Type B pancreatic cell (in vitro differentiated cells): Measurements from ENCODE around the gene MED27. TPM values are rescaled to one million over a fixed set of nuclear protein-coding genes. Genes with fewer than 3 reads are reported as not detected.

ENCODE experiments used
- DNase-seq: peaks from one replicate; pipeline ENCODE4 v3.0.0; 2021; ENCODE audit warnings: mixed read lengths; ENCODE audit not compliant: unreplicated experiment; ENCODE audit errors: extremely low spot score
- H3K27ac Mint-ChIP-seq: 2 replicates; pipeline ENCODE4 v1.8.0; 2021; ENCODE audit warnings: mild to moderate bottlenecking, mixed read lengths
- H3K27me3 Mint-ChIP-seq: 2 replicates; pipeline ENCODE4 v1.8.0; 2021; ENCODE audit warnings: mixed read lengths
- H3K36me3 Mint-ChIP-seq: 2 replicates; pipeline ENCODE4 v1.8.0; 2021; ENCODE audit warnings: mixed read lengths
- H3K4me1 Mint-ChIP-seq: one replicate; pipeline ENCODE4 v1.8.0; 2021; ENCODE audit warnings: mixed read lengths; ENCODE audit not compliant: unreplicated experiment
- H3K4me3 Mint-ChIP-seq: 2 replicates; pipeline ENCODE4 v1.8.0; 2021; ENCODE audit warnings: mild to moderate bottlenecking, mixed read lengths
- H3K9me3 Mint-ChIP-seq: 2 replicates; pipeline ENCODE4 v1.8.0; 2021; ENCODE audit warnings: mixed read lengths
- total RNA-seq: library from RNA; stranded (reverse); gene quantifications from 2 replicates; pipeline ENCODE4 v1.2.1, GENCODE V29; 2021; ENCODE audit warnings: low replicate concordance
- TF ChIP-seq, protein P1 (sequence below): fragments of 200-600 bp; sonication (generic); conservative IDR thresholded peaks from 2 replicates; pipeline ENCODE4 v1.5.0; 2021; ENCODE audit warnings: antibody characterized with exemption, mild to moderate bottlenecking

MED27 gene
- total RNA-seq, 1 donor from 2014 or later: 21.7 TPM

DNA sequence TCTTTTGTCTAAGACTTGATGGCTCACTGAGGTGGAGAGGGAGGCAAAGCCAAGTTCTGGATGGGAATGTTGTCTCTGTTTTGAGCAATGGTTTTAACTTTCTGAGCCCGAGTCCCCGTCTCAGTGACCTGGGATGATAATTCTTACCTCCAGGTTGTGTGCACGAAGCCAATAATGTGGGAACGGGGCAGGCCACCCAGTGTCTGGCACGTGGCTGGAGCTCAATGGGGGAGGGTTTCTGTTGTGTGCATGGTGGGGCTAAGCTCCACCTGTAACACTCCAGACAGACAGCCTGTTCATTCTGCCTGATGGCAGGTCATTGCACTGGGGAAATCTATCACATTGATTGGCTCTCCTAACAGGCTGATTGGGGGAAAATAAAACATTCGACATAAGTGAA is 45.1 kb upstream of the MED27 start:
- Mint-ChIP-seq H3K4me1 (no peaks in the 10 kb centered on the region), H3K4me3 (no peak overlapping the region), H3K36me3 (no peaks in the 10 kb centered on the region), H3K27ac (no peak overlapping the region), H3K9me3 (no peaks in the 10 kb centered on the region), H3K27me3 (peaks cover 91% of the 10 kb centered on the region)
- TF ChIP-seq, protein P1, sequence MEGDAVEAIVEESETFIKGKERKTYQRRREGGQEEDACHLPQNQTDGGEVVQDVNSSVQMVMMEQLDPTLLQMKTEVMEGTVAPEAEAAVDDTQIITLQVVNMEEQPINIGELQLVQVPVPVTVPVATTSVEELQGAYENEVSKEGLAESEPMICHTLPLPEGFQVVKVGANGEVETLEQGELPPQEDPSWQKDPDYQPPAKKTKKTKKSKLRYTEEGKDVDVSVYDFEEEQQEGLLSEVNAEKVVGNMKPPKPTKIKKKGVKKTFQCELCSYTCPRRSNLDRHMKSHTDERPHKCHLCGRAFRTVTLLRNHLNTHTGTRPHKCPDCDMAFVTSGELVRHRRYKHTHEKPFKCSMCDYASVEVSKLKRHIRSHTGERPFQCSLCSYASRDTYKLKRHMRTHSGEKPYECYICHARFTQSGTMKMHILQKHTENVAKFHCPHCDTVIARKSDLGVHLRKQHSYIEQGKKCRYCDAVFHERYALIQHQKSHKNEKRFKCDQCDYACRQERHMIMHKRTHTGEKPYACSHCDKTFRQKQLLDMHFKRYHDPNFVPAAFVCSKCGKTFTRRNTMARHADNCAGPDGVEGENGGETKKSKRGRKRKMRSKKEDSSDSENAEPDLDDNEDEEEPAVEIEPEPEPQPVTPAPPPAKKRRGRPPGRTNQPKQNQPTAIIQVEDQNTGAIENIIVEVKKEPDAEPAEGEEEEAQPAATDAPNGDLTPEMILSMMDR: no peak
- no peak for DNase-seq

DNA sequence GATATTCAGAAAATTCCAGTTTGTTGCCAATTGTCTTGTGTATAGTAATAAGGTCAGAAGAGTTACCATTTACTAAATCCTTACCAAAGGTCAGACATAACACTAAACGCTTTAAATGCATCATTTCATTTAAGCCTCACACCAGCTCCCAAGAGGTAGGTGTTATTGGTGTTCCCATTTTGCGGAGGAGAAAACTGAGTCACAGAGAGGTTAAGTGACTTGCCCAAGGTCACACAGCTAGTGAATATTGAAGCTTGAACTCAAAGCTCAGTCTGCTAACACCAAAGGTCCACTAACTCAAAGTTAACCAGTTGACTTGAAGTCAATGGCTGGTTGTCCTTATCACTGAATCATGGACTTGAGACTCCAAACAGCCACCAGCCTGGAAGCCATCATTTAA is 41.4 kb upstream of the MED27 start:
- no peaks in the 10 kb centered on the region for H3K4me1 Mint-ChIP-seq
- TF ChIP-seq, protein P1: no peak
- H3K36me3 Mint-ChIP-seq: no peaks in the 10 kb centered on the region
- DNase-seq: no peak
- no peak overlapping the region for H3K4me3 Mint-ChIP-seq
- H3K27me3 Mint-ChIP-seq: peaks cover 93% of the 10 kb centered on the region
- no peak overlapping the region for H3K27ac Mint-ChIP-seq
- no peaks in the 10 kb centered on the region for H3K9me3 Mint-ChIP-seq

DNA sequence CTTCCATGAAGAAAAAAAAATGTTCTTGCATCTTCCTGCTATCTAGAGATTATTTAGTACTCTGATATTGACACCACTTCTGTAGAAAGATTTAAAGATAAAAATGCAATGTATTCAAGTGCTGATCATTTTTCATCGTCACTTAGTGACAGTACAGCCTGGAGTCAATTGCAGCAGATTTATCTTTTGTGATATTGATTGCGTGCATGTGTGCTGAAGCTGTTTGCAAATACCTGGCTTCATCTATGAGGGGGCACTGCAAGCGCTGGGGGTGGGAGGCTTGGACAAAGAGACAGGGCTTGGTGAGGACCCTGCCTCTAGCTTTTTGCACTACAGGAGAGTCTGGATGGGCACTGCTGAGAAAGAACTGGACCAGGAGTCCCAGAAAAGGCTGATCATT is 38.0 kb upstream of the MED27 start:
- TF ChIP-seq, protein P1: no peak
- Mint-ChIP-seq H3K9me3 (no peaks in the 10 kb centered on the region), H3K36me3 (no peaks in the 10 kb centered on the region), H3K4me3 (no peak overlapping the region), H3K27me3 (peaks cover 80% of the 10 kb centered on the region), H3K4me1 (no peaks in the 10 kb centered on the region), H3K27ac (no peak overlapping the region)
- DNase-seq: no peak

DNA sequence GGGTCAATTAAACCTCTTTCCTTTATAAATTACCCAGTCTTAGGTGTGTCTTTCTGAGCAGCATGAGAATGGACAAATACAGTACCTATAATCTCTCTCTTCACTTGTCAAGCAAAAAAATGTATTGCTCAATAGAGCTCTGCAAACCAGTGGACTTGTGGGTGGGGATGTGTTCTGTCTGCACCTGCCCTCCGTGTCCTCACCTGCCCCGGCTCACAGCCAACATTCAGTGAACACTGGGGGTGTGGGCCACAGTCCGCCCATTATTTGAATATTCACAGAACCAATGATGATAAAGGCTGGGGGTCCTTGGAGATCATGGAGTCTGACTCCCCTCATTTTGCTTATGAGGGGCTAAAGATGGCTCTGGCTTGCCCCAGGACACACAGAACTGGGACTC is 36.9 kb upstream of the MED27 start:
- Mint-ChIP-seq H3K27ac (no peak overlapping the region), H3K9me3 (no peaks in the 10 kb centered on the region), H3K4me3 (no peak overlapping the region), H3K36me3 (no peaks in the 10 kb centered on the region), H3K4me1 (no peaks in the 10 kb centered on the region), H3K27me3 (peaks cover 81% of the 10 kb centered on the region)
- DNase-seq: no peak
- TF ChIP-seq, protein P1: no peak

DNA sequence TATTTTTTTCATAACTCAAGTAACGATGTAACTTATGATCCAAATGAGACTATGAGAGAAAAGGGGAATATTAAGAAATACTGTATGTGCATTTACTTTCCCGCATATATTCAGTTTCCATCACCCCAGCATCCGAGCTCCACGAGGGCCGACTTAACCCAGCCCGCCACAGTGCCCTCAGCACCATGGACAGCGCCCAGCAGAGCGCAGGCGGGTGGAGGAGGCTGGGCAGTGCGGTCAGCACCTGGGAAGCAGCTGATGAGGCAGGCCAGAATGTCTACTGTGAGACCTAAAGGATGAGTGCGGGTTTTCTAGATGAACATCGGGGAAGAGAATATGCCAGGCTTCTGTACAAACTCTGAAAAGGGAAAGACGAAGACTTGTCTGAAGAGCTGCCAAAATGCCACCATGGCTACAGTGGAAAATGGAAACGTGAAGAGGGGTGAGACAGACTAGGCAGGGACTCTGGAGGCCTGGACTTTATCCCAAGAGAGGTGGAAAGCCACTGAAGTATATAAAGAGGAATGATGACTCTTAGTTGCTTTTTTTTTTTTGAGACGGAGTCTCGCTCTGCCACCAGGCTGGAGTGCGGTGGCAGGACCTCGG is 34.5 kb upstream of the MED27 start:
- Mint-ChIP-seq H3K4me3 (no peak overlapping the region), H3K27ac (no peak overlapping the region), H3K27me3 (peaks cover 78% of the 10 kb centered on the region), H3K36me3 (no peaks in the 10 kb centered on the region), H3K9me3 (no peaks in the 10 kb centered on the region), H3K4me1 (no peaks in the 10 kb centered on the region)
- TF ChIP-seq, protein P1: no peak
- peak; percentile 87 for DNase-seq

DNA sequence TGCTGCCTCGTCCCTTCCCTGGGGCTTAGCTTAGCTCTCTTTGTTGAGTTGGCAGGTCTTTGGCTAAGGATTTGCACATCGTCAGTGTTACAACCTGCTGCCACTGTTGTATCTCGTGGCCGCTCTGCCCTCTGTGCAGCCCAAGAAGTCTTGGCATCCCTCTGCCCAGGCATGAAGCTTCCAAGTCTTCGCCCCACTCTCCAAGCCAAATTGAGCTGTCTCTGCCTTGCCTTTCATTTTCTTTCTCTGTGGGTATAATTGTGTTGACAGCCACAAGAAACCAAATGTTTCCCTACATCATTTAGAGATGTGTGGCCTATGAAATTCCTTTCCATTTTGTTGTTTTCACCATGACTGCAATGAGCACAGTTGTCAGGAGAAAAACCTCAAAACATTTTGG is 29.6 kb upstream of the MED27 start:
- no peaks in the 10 kb centered on the region for H3K4me1 Mint-ChIP-seq
- no peaks in the 10 kb centered on the region for H3K36me3 Mint-ChIP-seq
- TF ChIP-seq, protein P1: no peak
- no peak for DNase-seq
- no peak overlapping the region for H3K4me3 Mint-ChIP-seq
- H3K9me3 Mint-ChIP-seq: no peaks in the 10 kb centered on the region
- peaks cover 60% of the 10 kb centered on the region for H3K27me3 Mint-ChIP-seq
- H3K27ac Mint-ChIP-seq: no peak overlapping the region
